GM10266 (cell line): Measurements from ENCODE around the gene SLC12A2.

Experiments
- DNase-seq: peaks from one replicate; pipeline ENCODE4 v3.0.0; 2012; ENCODE audit errors: extremely low spot score
- CTCF ChIP-seq: IDR thresholded peaks from 2 replicates; pipeline ENCODE4 v1.5.1; 2012; ENCODE audit warnings: mild to moderate bottlenecking, low read depth; ENCODE audit not compliant: control insufficient read depth, insufficient read depth; ENCODE audit errors: missing control alignments

Gene SLC12A2

GRCh38 chr5:128132499-128132898 is 48.9 kb downstream of the SLC12A2 start:
- no peak for DNase-seq
- no peak for TF ChIP-seq CTCF

- DNase-seq: no peak
- no peak for TF ChIP-seq CTCF
Observed at GRCh38 chr5:128135286-128135685, 51.7 kb downstream of the SLC12A2 start.

GRCh38 chr5:128143911-128144310 is 60.3 kb downstream of the SLC12A2 start:
- no peak for DNase-seq
- TF ChIP-seq CTCF: no peak

GRCh38 chr5:128144491-128144890 is 60.9 kb downstream of the SLC12A2 start:
- DNase-seq: no peak
- TF ChIP-seq CTCF: no peak

GRCh38 chr5:128146671-128147070 is 63.1 kb downstream of the SLC12A2 start:
- DNase-seq: no peak
- no peak for TF ChIP-seq CTCF

GRCh38 chr5:128154943-128155342 is 71.4 kb downstream of the SLC12A2 start:
- no peak for TF ChIP-seq CTCF
- DNase-seq: no peak

- no peak for DNase-seq
- TF ChIP-seq CTCF: no peak
Observed at GRCh38 chr5:128155776-128156175, 72.2 kb downstream of the SLC12A2 start.

- TF ChIP-seq CTCF: no peak
- DNase-seq: no peak
Observed at GRCh38 chr5:128156521-128156920, 73.0 kb downstream of the SLC12A2 start.
